Inflammatory macrophage treated with lipopolysaccharide for 4 hours (primary cell): ENCODE results near the gene TM2D3.

ENCODE experiments used
- DNase-seq: peaks from one replicate; pipeline ENCODE4 v3.0.0-alpha.2; 2020

Gene TM2D3, protein sequence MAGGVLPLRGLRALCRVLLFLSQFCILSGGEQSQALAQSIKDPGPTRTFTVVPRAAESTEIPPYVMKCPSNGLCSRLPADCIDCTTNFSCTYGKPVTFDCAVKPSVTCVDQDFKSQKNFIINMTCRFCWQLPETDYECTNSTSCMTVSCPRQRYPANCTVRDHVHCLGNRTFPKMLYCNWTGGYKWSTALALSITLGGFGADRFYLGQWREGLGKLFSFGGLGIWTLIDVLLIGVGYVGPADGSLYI

DNA sequence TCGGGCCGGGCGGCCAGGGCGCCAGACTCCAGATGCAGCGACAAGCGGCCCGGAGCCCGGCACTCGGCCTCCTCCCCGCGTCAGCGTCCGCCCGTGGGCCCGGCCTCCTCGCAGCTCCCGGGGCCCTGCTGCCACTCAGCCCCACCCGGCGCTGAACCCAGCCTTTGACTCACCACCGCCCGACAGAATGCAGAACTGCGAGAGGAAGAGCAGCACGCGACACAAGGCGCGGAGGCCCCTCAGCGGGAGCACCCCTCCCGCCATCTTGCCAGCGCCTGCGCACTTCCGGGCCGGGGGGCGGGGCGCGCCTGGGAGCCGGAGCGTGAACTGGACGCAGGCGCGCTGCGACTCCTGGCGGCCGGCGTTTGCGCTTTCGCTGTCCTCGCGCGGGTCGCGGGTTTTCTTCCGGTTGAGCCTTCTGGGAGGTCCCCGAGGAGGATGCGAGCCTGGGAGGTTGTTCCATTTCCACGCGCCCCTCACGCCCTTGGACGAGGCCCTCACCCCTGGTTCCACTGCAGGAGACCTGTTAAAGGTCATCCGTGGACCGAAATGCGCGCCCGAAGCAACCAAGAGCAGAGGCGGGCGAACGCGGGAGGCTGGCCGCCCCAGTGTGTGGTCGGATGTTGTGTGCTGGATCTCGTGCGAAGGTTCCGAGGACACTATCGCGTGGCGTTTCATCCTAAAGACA lies at the start of gene TM2D3:
Gene TM2D3 (minus strand): TSS at position 284 of the 688 bp plus-strand sequence. CDS start 20 bp downstream, at position 264.
- peak; percentile 98 for DNase-seq

DNA sequence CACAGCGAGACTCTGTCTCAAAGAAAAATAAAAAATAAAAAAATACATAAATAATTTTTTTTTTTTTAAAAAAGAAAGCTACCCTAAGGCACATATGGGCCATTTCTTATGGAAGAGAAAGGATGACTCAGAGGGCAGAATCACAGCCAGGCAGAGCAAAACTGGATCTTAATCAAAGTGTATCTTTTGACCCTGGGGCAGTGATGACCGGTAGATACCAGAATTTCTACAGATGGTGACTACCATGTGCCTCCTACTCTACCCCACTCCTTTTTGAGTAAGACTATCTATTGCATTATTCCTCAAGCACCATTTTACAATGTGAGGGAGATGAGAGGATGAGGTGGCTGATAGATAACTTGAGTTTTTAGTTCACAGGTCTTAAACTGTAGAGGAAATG lies 46.1 kb upstream of the TM2D3 start:
- no peak for DNase-seq

DNA sequence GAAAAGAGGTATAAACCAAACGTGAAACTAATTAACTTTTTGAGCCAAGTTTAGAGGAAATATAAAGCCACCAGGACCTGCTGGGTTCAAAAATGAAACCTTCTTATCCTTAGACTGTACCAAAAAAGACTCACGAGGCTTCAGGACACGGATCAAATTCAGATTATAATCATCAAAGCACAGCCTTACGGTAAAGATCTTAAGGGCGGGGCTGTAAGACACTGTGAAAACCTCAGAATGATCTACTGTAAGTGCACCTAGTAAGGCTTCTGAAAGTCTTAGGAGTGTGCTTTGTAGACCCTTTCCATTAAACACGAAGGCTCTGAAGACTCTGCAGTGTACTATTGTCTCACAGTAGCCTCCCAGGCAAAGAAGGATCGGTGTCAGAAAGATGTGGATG lies 45.3 kb upstream of the TM2D3 start:
- DNase-seq = no peak

DNA sequence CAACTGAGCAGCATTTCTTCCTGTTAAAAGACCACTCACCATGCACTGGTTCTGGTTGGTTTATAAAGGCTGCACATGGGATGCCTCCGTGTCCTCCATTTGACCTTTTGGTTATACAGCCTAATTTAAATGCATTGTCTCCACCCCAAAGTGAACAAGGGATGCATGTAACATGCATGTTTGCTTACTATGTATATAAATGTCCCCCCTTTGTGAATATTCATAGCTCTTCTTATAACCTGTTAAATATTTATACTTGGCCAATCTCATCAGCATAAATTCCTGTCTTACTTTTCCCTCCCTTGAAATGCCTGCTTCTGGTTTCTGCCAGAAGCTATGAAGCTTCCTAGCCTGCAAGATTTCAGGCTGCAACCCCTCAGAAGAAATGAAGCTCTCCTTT lies 44.6 kb upstream of the TM2D3 start:
- DNase-seq = no peak

DNA sequence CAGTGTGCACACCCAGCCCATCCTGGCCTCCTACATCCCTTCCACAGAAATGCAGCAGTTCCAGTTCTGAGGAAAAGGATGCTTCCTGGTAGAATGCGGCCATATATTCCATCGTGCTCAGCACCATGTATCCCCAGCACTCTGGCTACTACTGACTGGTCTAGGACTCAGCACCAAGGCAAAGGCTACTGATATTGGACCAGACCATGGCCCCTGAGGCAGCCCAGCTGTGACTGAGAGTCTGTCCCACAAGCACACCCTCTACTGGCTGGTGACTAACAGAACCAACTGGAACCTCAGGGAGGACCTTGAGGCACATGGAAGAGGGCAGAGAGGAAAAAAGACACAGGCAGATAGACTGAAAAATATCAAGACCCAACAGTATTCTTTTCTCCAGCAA lies 42.1 kb upstream of the TM2D3 start:
- DNase-seq = no peak

DNA sequence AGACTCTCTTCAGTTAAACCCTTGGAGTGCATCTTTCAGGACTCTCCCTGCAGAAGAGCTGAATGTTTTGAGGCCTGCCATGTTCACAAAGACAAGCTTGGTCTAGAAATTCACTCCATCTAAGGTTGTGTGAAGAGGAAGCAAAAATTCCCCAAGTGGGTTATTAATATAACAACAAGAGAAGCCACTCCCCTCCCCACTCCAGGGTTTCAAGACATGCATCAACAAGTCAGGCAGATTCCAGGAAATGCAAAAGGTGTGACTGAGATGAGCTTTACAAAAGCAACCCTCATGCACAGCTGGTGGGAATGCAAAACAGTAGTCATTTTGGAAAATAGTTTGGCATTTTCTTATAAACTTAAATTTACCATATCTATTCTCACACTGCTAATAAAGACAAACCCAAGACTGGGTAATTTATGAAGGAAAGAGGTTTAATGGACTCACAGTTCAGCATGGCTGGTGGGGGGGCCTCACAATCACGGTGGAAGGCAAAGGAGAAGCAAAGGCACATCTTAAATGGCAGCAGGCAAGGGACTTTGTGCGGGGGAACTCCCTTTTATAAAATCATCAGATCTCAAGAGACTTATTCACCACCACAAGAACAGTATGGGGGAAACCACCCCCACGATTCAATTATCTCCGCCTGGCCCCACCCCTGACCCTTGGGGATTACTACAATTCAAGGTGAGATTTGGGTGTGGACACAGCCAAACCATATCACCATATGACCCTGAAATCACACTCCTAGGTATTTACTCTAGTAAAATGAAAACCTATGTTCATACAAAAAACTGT lies 40.8 kb upstream of the TM2D3 start:
- no peak for DNase-seq

DNA sequence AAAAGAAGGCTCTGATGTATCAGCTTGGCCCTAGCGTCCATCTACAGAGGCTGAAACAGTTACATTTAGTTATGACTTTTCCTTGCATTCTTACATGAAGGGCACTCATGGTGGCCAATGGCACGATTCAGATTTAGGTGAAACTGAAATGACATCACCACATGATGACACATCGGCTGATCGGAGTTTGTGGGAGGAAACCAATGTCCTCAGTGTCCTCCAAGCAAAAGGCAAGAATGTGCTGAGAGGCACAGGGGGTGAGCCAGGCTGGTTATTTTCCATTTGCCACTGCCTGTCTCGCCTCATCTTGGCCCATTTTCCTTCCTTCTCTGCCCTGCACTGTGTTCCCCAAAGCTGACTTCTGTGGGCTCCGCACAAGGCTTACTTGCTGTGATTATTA lies 37.7 kb upstream of the TM2D3 start:
- DNase-seq = peak; percentile 9

DNA sequence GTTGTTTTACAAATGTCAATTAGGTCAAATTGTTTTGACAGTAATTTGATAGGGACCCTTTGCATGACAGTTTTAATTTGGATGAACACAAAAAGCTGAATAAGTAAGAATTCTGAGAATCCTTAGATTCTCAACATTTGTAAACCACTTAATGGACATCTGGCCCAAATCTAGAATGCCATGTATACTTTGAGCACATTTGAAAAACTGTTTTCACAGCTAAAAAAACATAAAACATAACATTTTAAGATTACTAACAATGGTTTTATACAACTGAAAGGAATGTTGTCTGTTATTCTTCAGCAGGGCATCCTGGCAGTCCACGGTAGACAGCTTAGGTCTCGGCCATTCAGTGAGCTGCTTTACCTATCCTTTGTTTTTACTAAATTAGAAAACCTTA lies 34.5 kb upstream of the TM2D3 start:
- no peak for DNase-seq

DNA sequence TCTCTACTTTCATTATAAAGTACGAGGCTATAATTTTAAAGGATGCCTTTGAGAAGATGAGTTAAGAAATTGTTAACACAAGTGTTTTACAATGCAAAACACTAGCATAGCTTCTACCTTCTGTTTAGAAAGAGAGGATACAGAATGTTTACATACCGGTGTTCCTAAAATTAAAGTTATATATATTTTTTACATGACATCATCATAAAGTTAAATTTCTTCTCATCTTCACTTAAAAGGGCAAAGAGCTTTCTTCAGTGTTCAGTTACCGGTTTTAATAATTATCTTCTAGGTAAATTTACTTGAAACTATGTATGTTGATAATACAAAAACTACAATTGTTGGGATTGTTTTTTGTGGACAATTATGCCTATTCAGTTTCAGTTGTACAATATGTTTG lies 32.7 kb upstream of the TM2D3 start:
- DNase-seq = no peak

DNA sequence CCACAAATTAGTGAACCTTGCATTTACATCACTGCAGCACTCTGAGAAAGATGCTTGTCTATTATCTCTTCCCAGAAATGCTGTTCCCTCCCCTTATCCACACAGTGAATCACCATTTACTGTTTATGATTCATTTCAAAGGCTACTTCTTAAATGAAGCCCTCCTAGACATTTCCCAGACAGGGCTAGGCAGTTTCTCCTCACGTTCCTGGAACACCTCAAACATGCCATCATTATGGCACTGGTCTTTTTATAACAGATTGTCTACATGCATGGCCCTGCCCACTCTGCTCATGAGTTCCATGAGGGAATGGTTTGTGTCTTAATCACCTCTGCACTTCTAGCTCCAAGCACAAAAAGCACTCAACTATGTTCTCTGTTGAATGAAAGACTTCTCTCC lies 32.2 kb upstream of the TM2D3 start:
- DNase-seq = no peak

DNA sequence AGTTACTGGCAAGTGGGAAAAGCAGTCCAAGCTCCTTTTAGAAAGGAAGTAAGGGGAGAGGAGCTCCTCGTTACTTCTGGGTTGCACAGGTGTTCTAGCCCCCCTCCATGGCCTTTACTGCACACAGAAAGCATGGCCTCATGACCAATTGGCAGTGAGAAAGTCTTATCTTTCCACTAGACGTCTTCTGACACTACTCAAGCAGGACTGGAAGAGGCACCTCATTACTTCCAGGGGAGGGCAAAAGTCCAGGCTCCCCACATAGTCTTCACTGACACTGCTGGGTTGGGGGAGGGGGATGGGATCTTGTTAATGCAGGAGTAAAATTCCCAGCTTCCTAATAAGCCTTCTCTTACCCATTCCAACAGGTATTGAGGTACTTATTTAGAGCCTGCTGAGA lies 27.6 kb upstream of the TM2D3 start:
- no peak for DNase-seq

DNA sequence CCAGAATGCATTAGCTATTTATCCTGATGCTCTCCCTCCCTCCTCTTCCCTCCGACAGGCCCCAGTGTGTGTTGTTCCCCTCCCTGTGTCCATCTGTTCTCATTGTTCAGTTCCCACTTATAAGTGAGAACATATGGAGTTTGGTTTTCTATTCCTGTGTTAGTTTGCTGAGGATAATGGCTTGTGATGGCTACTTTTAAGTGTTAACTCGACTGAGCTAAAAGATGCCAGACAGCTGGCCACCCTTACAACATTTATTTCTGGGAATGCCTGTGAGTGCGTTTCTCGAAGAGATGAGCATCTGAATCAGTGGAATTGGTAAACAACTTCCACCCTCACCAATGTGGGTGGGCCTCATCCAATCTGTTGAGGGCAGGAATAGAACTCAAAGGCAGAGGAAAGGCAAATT lies 24.7 kb upstream of the TM2D3 start:
- DNase-seq = no peak

DNA sequence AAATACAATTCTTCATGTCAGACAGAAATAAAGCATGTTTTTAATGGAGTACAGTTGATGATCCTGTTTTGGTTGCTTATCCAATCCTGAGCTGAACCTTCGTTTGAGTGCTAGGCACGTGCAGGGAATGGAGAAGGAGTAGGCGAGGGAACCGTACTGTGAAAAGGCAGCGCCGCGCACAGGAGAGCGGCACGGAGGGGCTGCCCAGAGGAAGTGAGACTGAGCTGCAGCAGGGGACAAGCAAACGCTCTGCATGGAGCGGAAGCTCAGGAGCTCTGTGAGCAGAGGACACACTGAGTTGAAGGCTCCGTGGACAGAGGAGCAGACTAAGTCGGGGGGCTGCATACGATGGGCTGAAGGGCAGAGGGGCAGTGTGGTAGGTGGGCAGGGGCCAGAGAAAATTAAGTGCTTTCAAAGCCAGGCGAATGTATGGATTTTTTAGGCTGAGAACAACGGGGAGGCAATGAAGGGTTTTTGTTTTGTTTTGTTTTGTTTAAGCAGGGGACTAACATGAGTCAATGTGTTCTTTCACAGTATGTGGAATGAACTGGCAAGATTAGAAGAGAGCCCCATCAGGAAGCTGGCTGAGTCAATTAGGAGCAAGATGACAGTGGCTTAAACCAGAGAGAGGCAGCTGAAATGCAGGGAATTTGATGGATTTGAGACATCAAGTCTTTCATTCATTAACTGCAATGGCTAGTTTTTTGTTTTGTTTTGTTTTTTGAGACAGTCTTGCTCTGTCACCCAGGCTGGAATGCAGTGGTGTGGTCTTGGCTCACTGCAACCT lies 23.8 kb upstream of the TM2D3 start:
- no peak for DNase-seq

DNA sequence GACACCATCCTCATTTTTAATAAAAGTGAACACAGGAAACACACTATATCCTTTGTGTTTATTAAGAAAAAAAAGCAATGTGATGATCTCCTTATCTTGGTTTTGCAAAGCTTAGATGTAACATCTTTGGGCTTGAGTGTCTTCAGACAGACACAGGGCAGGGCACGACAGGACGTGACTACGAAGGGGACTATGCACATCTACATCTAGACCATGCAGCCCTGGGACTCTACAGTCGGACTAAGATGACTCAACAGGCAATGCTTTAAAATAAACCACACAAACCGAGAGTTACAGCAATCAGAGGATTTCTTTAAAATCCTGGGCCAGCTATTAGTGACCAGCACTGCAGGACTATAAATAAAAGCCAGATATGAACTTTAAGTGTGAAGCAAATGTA lies 22.8 kb upstream of the TM2D3 start:
- no peak for DNase-seq

DNA sequence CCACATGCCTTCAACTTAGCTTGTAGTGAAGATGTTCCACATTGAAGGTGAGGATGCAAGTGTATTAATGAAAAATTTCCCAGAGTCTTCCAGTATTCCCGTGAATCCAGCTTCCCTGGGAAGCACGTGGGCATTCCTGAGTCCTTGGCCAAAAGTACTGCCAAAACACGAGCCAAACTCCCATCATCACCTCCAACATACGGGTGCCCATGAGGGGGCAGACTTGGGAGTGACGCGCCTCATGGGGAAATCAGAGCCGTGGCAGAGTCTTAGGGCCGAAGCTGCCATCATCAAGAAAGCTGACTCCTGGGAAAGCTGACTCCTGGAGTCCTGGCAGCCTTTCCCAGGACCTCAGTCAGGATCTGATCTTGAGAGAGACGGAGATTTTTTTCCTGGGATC lies 20.1 kb upstream of the TM2D3 start:
- no peak for DNase-seq

DNA sequence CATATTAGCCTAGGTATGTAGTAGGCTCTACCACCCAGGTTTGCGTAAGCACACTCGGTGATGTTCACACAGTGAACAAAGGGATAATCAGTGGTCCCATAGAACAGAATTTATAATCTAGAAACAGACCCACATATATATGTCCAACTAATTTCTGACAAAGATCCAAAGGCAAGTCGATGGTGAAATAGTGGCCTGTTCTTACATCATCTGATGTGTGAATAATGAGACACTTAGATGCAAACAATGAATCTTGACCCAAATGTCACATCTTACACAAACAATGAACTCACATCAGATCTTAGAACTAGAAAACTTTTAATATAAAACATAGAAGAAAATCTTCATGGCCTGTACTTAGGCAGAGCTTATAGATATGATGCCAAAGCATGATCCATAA lies 17.6 kb upstream of the TM2D3 start:
- peak; percentile 36 for DNase-seq

DNA sequence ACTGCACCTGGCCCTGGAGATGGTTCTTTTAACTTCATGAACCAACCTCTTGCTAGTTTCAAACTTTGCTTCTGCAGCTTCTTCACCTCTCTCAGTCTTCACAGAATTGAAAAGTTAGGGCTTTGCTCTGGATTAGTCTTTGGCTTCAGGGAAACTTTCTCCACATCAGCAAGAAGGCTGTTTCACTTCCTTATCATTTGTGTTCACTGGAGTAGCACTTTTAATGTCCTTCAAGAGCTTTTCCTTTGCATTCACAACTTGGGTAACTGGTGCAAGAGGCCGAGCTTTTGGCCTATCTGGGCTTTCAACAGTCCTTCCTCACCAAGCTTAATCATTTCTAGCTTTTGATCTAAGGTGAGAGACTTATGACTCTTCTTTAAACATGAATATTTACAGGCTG lies 15.7 kb upstream of the TM2D3 start:
- no peak for DNase-seq

DNA sequence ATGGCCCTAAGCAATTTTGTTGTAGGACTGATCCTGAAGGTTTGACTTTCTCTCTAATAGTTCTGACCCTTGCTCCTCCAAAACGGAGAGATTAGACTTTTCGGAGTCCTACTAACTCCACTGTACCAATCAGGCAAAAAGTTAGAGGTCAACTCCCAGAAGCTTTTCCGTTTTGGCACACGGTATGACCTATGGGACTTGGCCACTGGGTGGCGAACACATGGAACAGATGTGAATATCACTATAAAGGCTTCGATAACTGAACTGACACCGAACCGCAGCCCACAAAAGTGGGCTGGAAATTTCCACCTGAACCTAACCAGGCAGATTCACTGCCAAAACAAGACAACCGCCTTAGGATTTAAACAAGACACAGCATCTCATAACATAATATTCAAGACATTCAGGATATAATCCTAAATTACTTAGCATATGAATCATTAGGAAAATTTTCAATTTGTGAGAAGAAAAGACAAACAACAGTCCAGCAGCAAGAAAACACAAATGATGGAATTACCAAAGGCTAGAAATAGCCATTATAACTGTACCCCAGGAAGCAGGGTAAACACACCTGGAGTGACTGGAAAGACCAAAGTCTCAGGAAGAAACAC lies 12.2 kb upstream of the TM2D3 start:
- DNase-seq = no peak

DNA sequence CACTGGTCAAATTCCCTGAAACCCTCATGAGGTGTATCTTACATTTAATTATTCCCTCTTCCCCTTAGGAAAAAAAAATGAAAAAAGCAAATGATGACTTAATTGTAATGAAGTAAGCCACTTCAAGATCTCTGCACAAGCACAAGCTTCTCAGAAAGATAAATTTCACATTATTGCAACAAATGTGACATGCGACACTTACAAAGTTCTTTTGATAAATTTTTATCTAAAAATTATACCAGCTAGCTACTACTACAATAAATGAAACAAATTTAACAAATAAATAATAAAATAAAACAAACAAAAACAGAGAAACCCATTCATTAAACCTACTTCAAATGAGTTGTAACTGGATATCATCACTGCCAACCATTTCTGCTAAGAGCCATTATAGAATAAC lies 10.0 kb upstream of the TM2D3 start:
- no peak for DNase-seq

DNA sequence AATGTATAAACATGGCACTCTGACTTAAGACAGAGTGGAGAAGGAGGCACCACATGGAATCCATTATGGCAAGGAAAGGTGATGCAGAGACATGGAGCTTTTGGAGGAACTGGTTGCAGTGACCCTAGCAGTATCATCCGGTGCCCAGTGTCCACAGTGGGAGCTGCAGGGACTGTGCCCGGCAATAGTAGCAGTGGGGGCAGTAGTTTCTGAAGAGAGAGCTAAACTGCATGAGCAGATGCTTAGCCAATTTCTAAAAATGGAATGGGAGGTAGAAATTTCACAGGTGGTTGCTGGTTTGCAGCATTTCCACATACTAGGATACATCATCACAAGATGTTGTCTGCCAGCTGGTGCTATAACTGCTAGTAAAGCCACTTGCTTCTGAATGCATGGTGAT lies 7.8 kb upstream of the TM2D3 start:
- DNase-seq = no peak

DNA sequence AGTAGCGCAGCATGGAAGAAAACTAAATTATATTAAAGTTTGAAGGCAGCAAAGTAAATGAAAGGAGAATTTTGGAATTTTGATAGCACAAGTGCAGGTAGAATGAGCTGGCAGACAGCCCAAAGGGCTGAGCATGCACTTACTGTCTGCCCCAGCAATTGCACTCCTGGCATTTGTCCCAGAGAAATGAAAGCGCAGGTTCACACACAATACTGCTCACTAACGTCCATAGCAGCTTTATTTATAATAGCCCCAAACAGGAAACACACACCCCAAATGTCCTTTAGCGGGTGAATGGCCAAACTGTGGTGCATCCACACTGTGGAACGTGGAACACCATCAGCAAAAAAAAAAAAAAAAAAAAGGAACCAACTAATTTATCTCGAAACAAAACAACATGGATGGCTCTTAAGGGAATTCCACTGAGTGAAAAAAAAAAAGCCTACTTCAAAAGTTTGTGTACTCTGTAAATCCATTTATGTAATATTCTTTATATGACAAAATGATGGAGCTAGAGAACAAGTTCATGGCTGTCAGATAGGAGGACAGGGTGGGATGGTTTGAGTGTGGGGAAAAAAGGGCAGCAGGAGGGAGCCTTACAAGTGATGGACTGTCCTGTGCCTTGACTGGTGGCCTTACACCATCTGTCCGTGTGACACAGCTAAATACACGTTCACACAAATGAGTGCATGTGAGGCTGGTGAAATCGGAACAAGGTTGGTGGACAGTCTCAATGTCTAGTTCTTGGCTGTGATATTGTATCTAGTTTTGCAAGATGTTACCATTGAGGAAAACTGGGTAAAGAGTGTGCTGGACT lies 6.0 kb upstream of the TM2D3 start:
- DNase-seq = peak; percentile 10

DNA sequence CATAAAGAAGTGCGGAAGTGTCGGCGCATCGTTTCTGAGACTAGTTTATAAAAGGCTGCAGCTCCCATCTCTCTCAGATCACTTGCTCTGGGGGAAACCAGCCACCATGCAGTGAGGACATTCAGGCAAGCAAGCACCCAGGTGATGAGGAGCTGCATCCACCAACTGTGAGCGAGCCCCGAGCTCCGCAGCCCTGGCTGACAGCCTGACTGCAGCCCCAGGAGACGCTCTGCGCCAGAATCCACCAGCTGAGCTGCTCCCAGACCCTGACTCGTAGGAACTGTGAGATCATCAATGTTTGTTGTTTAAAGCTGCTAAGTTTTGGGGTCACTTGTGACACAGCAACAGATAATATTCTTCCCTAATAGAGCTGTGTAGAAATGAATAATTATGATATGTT lies 5.0 kb upstream of the TM2D3 start:
- no peak for DNase-seq
